Fibroblast of lung (primary cell): ENCODE results near the gene ARHGAP44.

Experiments
- CTCF ChIP-seq, 2 donors: IDR thresholded peaks in 1 of 2; conservative IDR thresholded peaks in 1 of 2; 1 replicate in 1 of 2; 2 replicates in 1 of 2; pipeline ENCODE4 v1.5.1; 2011 to 2012; ENCODE audit warnings: low read length in 2 of 2, control low read depth in 1 of 2, inconsistent platforms in 1 of 2, low read depth in 1 of 2, mild to moderate bottlenecking in 1 of 2
- EZH2 ChIP-seq: IDR thresholded peaks from 2 replicates; pipeline ENCODE4 v1.5.1; 2012; ENCODE audit warnings: low read length, control low read depth, mild to moderate bottlenecking; ENCODE audit errors: missing control alignments

GRCh38 chr17:13005530-13005929 lies 216.2 kb downstream of the ARHGAP44 start:
- TF ChIP-seq CTCF (conservative IDR thresholded peaks at IDR 0.05 in 1 of 2, IDR thresholded peaks at IDR 0.05 in 1 of 2; ENCODE audit: low read depth in 1 of 2, low read length in 2 of 2) (no peak), EZH2 (no peak)
